Cardiac muscle cell (in vitro differentiated cells and primary cell): Measurements from ENCODE around the gene B4GALT7. TPM values are rescaled to one million over a fixed set of nuclear protein-coding genes. Genes with fewer than 3 reads are reported as not detected.

ENCODE experiments used
- DNase-seq, 2 donors: peaks; one replicate each; pipeline versions ENCODE4 v3.0.0 to v3.0.0-alpha.2; 2010 to 2017; ENCODE audit warnings: low read depth in 1 of 2, low spot score in 1 of 2
- H3K27ac ChIP-seq: fragments of 200-600 bp; sonication (generic); 2 replicates; pipeline ENCODE4 v1.5.1; 2016
- H3K27me3 ChIP-seq: fragments of 200-600 bp; sonication (generic); 2 replicates; pipeline ENCODE4 v1.6.0; 2016; ENCODE audit warnings: control low read depth
- H3K36me3 ChIP-seq: fragments of 200-600 bp; sonication (generic); 2 replicates; pipeline ENCODE4 v1.5.1; 2016; ENCODE audit warnings: control low read depth
- H3K4me1 ChIP-seq: fragments of 200-600 bp; sonication (generic); 2 replicates; pipeline ENCODE4 v1.8.1; 2017; ENCODE audit warnings: low read depth, mild to moderate bottlenecking, mixed run types
- H3K4me3 ChIP-seq: fragments of 200-600 bp; sonication (generic); 2 replicates; pipeline ENCODE4 v1.5.1; 2016; ENCODE audit warnings: mild to moderate bottlenecking
- H3K9me3 ChIP-seq: fragments of 200-600 bp; sonication (generic); 2 replicates; pipeline ENCODE4 v1.5.1; 2017; ENCODE audit warnings: low read depth, mild to moderate bottlenecking, control low read depth
- CTCF ChIP-seq: IDR thresholded peaks from 2 replicates; pipeline ENCODE4 v1.5.1; 2012; ENCODE audit warnings: low read depth, mild to moderate bottlenecking, low read length
- polyA plus RNA-seq: library from polyadenylated mRNA; unstranded; fragments of >200 nt; fragmentation: Nextera tagmentation; extraction: Ambion mirVana; gene quantifications from 2 replicates; pipeline ENCODE4 v1.2.1, GENCODE V29; 2016
- total RNA-seq: library from RNA; depleted of rRNA; stranded (reverse); fragments of >200 nt; gene quantifications from 2 replicates; pipeline ENCODE4 v1.2.3, GENCODE V29; 2016

Gene B4GALT7
- total and polyA plus RNA-seq, 2 experiments from 2014 or later = 29.0 to 42.3 TPM

DNA sequence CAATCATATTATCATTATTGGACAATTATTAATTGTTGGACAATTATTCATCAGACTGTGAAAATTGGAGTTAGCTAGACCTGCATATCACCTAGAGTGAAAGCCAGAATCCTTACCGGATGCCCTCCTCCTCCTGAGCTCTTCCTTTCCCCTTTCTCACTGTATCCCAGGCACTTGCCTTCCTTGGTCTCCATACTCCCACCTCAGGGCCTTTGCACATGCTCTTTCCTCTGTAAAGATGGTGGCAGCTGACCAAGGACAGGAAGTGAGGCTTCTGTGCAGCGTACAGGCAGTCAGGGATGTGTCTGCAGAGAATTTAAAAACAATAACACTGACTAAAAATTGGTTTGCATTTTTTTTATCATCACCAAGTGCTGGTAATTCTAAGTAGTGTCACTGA, 30.0 kb upstream of the B4GALT7 start:
- no peak for TF ChIP-seq CTCF
- Histone ChIP-seq H3K4me1 (no peaks in the 10 kb centered on the region), H3K27me3 (no peaks in the 10 kb centered on the region), H3K9me3 (no peaks in the 10 kb centered on the region), H3K4me3 (no peak overlapping the region), H3K36me3 (no peaks in the 10 kb centered on the region), H3K27ac (no peak overlapping the region)
- DNase-seq = no peak

DNA sequence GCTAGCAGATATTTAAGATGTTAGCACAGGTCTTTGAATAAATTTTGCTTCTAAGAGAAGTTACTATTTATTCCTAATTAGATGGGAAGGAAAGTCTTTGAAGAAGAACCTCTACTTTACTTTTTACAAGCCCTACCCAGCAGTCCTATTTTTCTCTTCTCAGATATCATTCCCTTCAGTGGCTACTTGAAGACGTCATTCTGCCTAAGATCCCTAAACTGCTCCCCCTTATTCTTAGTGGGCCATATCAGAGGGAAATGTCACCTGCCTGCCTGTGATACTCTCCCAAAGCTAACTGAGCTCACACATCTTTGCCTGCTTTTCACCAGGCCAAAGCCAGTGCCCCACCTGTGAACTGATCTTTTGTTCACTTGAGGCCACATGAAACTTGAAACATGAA, 24.4 kb upstream of the B4GALT7 start:
- no peaks in the 10 kb centered on the region for H3K4me1 ChIP-seq
- no peak for TF ChIP-seq CTCF

DNA sequence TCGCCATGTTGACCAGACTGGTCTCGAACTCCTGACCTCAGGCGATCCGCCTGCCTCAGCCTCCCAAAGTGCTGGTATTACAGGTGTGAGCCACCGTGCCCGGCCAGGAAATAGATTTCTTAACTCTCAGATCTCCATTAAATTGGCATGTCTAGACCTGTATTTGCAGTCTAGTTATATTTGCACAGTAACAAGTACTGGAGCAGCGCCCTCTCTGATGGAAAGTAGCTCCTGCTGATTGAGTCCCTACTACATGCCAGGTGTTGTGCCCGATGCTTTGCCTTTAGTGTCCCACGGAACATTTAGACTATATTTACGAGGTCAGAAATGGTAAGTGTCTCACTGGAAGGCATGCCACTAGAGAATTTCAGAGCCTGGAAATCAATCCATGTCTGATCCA, 23.8 kb upstream of the B4GALT7 start:
- no peak for TF ChIP-seq CTCF
- no peak overlapping the region for H3K4me3 ChIP-seq

More for the DNA sequence above, 24.4 kb upstream of the B4GALT7 start:
- Histone ChIP-seq H3K9me3 (no peaks in the 10 kb centered on the region), H3K27ac (no peak overlapping the region), H3K36me3 (no peaks in the 10 kb centered on the region), H3K4me3 (no peak overlapping the region), H3K27me3 (no peaks in the 10 kb centered on the region)
- DNase-seq = no peak

DNA sequence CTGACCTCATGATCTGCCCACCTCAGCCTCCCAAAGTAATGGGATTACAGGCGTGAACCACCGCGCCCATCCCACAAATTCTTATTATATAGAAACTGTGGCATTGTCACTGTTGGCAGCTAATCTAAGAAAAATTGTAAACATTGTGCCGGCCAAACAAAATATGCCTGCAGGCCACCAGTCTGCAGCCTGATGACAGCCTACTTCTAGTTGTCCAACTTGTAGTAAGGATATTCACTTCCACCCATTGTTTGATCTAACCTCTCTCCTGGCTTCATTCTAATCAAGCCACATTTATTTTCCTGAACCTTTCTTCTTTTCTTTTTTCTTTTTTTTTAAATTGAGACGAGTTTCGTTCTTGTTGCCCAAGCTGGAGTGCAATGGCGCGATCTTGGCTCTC, 21.6 kb upstream of the B4GALT7 start:
- Histone ChIP-seq H3K9me3 (no peaks in the 10 kb centered on the region), H3K36me3 (no peaks in the 10 kb centered on the region), H3K27me3 (no peaks in the 10 kb centered on the region), H3K4me3 (no peak overlapping the region), H3K4me1 (no peaks in the 10 kb centered on the region), H3K27ac (no peak overlapping the region)
- DNase-seq = no peak
- TF ChIP-seq CTCF = no peak

More for the DNA sequence above, 23.8 kb upstream of the B4GALT7 start:
- Histone ChIP-seq H3K4me1 (no peaks in the 10 kb centered on the region), H3K27ac (no peak overlapping the region), H3K27me3 (no peaks in the 10 kb centered on the region), H3K9me3 (no peaks in the 10 kb centered on the region), H3K36me3 (no peaks in the 10 kb centered on the region)
- DNase-seq = no peak

DNA sequence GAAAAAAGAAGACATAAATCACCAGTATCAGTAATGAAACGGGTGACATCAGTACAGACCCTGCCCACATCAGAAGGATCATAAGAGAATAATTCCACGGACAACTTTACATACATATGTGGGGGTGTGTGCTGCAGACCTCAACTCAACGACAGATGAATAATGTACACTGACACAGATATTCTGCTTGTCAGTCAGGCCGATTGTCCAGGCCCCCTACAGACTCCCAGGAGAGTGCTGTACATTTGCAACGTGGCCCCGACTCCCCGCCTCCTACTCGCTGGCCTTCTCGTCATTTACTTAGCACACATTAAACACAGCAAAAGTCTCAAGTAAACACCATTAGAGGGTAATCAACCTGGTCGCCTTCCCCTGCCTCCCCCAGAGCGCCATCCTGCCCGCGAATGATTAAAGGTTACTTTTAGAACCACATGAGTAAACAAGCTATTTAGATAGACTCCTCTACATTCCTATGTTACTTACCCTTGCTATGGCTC, 11.5 kb upstream of the B4GALT7 start:
- Histone ChIP-seq H3K27ac (no peak overlapping the region), H3K27me3 (peaks cover 45% of the 10 kb centered on the region), H3K4me1 (no peaks in the 10 kb centered on the region), H3K36me3 (no peaks in the 10 kb centered on the region), H3K4me3 (no peak overlapping the region), H3K9me3 (no peaks in the 10 kb centered on the region)
- DNase-seq = no peak
- no peak for TF ChIP-seq CTCF

DNA sequence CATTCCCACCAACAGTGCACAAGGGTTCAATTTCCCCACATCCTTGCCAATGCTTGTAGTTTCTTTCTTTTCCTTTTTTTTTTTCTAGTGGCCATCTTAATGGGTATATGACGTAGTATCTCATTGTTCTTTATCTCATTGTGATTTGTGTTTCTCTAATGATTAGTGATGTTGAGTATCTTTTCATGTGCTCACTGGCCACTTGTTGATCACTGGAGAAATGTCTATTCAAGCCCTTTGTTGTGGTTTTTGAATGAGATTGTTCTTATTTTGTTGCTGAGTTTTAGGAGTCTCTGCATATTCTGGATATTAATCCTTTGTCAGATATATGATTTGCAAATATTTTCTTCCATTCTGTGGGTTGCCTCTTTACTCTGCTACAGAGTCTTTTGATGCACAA, 9.5 kb upstream of the B4GALT7 start:
- peaks cover 35% of the 10 kb centered on the region for H3K27me3 ChIP-seq
- no peak for DNase-seq
- H3K27ac ChIP-seq = no peak overlapping the region
- H3K36me3 ChIP-seq = peaks cover 16% of the 10 kb centered on the region
- no peaks in the 10 kb centered on the region for H3K4me1 ChIP-seq
- no peak for TF ChIP-seq CTCF
- H3K9me3 ChIP-seq = no peaks in the 10 kb centered on the region
- no peak overlapping the region for H3K4me3 ChIP-seq
